HepG2 (cell line): ENCODE measurements around the gene MYO3B. TPM values are rescaled to one million over a fixed set of nuclear protein-coding genes. Genes with fewer than 3 reads are reported as not detected.

Experiments used
- ARNT2 ChIP-seq: sonication (generic); formaldehyde crosslinking; IDR thresholded peaks from 2 replicates; pipeline ENCODE4 v1.8.0; 2022; ENCODE audit warnings: mild to moderate bottlenecking, low read depth, missing genetic modification reagents, moderate library complexity
- CCDC6 ChIP-seq: sonication (generic); formaldehyde crosslinking; IDR thresholded peaks from 2 replicates; pipeline ENCODE4 v1.8.1; 2022; ENCODE audit warnings: mild to moderate bottlenecking, missing genetic modification reagents, moderate library complexity
- CHD2 ChIP-seq: IDR thresholded peaks from 2 replicates; pipeline ENCODE4 v1.6.1; 2011; ENCODE audit warnings: low read depth, low read length, improper control_type of control experiment
- FOSL2 ChIP-seq: sonication (generic); formaldehyde crosslinking; IDR thresholded peaks from 2 replicates; pipeline ENCODE4 v1.4.0; 2020; ENCODE audit warnings: missing genetic modification reagents
- GATAD2A ChIP-seq: IDR thresholded peaks from 2 replicates; pipeline ENCODE4 v1.6.1; 2016
- PHB2 ChIP-seq: fragments of 450-650 bp; IDR thresholded peaks from 2 replicates; pipeline ENCODE4 v1.6.1; 2018; ENCODE audit not compliant: partially characterized antibody
- PHF21A ChIP-seq: sonication (generic); formaldehyde crosslinking; IDR thresholded peaks from 2 replicates; pipeline ENCODE4 v1.5.0; 2020; ENCODE audit warnings: mild to moderate bottlenecking, missing genetic modification reagents
- SATB2 ChIP-seq: sonication (generic); formaldehyde crosslinking; IDR thresholded peaks from 2 replicates; pipeline ENCODE4 v1.5.0; 2020; ENCODE audit warnings: missing genetic modification reagents
- SMAD9 ChIP-seq: sonication (generic); formaldehyde crosslinking; IDR thresholded peaks from 2 replicates; pipeline ENCODE4 v1.5.1; 2020; ENCODE audit warnings: mild to moderate bottlenecking, missing genetic modification reagents
- TMF1 ChIP-seq: sonication (generic); formaldehyde crosslinking; IDR thresholded peaks from 2 replicates; pipeline ENCODE4 v1.8.1; 2022; ENCODE audit warnings: low read depth, missing genetic modification reagents
- ZFY ChIP-seq: sonication (generic); formaldehyde crosslinking; IDR thresholded peaks from 2 replicates; pipeline ENCODE4 v1.4.0; 2020; ENCODE audit warnings: missing genetic modification reagents
- ZNF350 ChIP-seq: sonication (generic); formaldehyde crosslinking; IDR thresholded peaks from 2 replicates; pipeline ENCODE4 v1.4.0; 2020; ENCODE audit warnings: mild to moderate bottlenecking, low read depth, missing genetic modification reagents, borderline replicate concordance
- ZNF550 ChIP-seq: sonication (generic); formaldehyde crosslinking; IDR thresholded peaks from 2 replicates; pipeline ENCODE4 v1.4.0; 2020; ENCODE audit warnings: mild to moderate bottlenecking, missing genetic modification reagents, borderline replicate concordance
- ZNF567 ChIP-seq: sonication (generic); formaldehyde crosslinking; IDR thresholded peaks from 2 replicates; pipeline ENCODE4 v1.8.1; 2023; ENCODE audit warnings: mild to moderate bottlenecking, missing genetic modification reagents, borderline replicate concordance
- ZNF841 ChIP-seq: sonication (generic); formaldehyde crosslinking; IDR thresholded peaks from 2 replicates; pipeline ENCODE4 v1.8.1; 2023; ENCODE audit warnings: missing genetic modification reagents, borderline replicate concordance
- polyA plus RNA-seq, 8 experiments: library from polyadenylated mRNA; depleted of rRNA in 3 of 8; stranded (reverse) in 7 of 8; unstranded in 1 of 8; fragments of >200 nt; fragmentation: Illumina TruSeq in 4 of 8; extraction: Trizol in 4 of 8; gene quantifications; 2 replicates each; pipeline versions ENCODE4 v1.2.1 to v1.2.3, GENCODE V29; 2011 to 2016; ENCODE audit warnings: low read depth in 4 of 8, missing spikeins in 1 of 8, mixed read lengths in 1 of 8; ENCODE audit not compliant: insufficient read depth in 1 of 8
- total RNA-seq, 5 experiments: library from RNA; depleted of rRNA; stranded (reverse); fragments of >200 nt; fragmentation: Illumina TruSeq; extraction: Trizol; gene quantifications; 2 replicates each; pipeline ENCODE4 v1.2.3, GENCODE V29; 2016; ENCODE audit warnings: low read depth in 1 of 5
- TF ChIP-seq, protein P1 (sequence below): sonication (generic); formaldehyde crosslinking; conservative IDR thresholded peaks from 2 replicates; pipeline ENCODE4 v1.4.0; 2020; ENCODE audit warnings: mild to moderate bottlenecking, missing genetic modification reagents, moderate library complexity
- TF ChIP-seq, protein P2 (sequence below): IDR thresholded peaks from 2 replicates; pipeline ENCODE4 v1.6.1; 2016; ENCODE audit warnings: missing biosample characterization, missing genetic modification reagents, low read depth
- TF ChIP-seq, protein P3 (sequence below): sonication (generic); formaldehyde crosslinking; IDR thresholded peaks from 2 replicates; pipeline ENCODE4 v1.5.1; 2020; ENCODE audit warnings: missing genetic modification reagents, mild to moderate bottlenecking, borderline replicate concordance
- TF ChIP-seq, protein P4 (sequence below): sonication (generic); formaldehyde crosslinking; IDR thresholded peaks from 2 replicates; pipeline ENCODE4 v1.9.0; 2021; ENCODE audit warnings: missing genetic modification reagents, mild to moderate bottlenecking, borderline replicate concordance
- TF ChIP-seq, protein P5 (sequence below): sonication (generic); formaldehyde crosslinking; IDR thresholded peaks from 2 replicates; pipeline ENCODE4 v1.5.0; 2020; ENCODE audit warnings: mild to moderate bottlenecking, missing genetic modification reagents

Gene MYO3B
- total and polyA plus RNA-seq, 2 of the 13 experiments (the other 11 are each of a cell fraction or from before 2014, with no cell fraction given), result 0.01 TPM; not detected in 1

DNA sequence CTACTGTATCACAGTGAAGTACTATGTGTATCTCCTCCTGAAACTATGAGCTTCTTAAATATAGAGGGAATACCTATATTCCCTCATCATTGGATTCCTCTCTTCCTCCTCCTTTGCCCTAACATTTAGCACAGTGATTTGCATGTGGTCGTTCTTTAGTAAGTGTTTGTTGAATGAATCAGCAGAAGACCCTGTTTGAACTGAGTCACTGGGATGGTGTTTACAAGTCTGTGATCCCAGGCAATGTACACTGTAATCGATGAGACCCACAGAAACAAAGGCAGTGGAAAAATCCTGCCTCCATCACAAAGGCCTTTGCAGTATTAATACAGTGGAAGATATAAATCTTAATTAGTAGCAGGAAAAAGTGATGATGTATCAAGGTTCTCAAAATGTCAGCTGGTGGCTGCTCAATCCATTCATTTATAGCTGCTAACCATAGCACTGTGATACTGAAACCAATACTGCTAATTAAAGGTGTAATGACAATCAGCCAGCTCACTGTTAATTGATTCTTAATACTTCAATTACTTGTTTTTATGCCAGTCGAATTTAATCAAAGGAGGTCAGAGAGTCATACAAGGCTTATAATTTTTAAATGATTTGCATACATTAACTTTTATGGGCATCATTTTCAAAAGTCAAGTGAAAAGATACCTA lies 20.8 kb upstream of the MYO3B start (continued):
- TF ChIP-seq, protein P1, sequence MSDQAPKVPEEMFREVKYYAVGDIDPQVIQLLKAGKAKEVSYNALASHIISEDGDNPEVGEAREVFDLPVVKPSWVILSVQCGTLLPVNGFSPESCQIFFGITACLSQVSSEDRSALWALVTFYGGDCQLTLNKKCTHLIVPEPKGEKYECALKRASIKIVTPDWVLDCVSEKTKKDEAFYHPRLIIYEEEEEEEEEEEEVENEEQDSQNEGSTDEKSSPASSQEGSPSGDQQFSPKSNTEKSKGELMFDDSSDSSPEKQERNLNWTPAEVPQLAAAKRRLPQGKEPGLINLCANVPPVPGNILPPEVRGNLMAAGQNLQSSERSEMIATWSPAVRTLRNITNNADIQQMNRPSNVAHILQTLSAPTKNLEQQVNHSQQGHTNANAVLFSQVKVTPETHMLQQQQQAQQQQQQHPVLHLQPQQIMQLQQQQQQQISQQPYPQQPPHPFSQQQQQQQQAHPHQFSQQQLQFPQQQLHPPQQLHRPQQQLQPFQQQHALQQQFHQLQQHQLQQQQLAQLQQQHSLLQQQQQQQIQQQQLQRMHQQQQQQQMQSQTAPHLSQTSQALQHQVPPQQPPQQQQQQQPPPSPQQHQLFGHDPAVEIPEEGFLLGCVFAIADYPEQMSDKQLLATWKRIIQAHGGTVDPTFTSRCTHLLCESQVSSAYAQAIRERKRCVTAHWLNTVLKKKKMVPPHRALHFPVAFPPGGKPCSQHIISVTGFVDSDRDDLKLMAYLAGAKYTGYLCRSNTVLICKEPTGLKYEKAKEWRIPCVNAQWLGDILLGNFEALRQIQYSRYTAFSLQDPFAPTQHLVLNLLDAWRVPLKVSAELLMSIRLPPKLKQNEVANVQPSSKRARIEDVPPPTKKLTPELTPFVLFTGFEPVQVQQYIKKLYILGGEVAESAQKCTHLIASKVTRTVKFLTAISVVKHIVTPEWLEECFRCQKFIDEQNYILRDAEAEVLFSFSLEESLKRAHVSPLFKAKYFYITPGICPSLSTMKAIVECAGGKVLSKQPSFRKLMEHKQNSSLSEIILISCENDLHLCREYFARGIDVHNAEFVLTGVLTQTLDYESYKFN (CRISPR knock-in tag), result peak; percentile 78
- no peak for TF ChIP-seq SMAD9 (CRISPR knock-in tag)
- TF ChIP-seq, protein P2, sequence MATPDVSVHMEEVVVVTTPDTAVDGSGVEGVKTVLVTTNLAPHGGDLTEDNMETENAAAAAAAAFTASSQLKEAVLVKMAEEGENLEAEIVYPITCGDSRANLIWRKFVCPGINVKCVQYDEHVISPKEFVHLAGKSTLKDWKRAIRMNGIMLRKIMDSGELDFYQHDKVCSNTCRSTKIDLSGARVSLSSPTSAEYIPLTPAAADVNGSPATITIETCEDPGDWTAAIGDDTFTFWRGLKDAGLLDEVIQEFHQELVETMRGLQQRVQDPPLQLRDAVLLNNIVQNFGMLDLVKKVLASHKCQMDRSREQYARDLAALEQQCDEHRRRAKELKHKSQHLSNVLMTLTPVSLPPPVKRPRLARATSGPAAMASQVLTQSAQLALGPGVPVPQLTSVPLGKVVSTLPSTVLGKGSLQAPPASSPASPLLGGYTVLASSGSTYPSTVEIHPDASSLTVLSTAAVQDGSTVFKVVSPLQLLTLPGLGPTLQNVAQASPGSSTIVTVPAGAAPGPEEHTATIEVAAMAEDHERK (CRISPR knock-in tag), result no peak
- TF ChIP-seq, protein P3, sequence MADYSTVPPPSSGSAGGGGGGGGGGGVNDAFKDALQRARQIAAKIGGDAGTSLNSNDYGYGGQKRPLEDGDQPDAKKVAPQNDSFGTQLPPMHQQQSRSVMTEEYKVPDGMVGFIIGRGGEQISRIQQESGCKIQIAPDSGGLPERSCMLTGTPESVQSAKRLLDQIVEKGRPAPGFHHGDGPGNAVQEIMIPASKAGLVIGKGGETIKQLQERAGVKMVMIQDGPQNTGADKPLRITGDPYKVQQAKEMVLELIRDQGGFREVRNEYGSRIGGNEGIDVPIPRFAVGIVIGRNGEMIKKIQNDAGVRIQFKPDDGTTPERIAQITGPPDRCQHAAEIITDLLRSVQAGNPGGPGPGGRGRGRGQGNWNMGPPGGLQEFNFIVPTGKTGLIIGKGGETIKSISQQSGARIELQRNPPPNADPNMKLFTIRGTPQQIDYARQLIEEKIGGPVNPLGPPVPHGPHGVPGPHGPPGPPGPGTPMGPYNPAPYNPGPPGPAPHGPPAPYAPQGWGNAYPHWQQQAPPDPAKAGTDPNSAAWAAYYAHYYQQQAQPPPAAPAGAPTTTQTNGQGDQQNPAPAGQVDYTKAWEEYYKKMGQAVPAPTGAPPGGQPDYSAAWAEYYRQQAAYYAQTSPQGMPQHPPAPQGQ (CRISPR knock-in tag), result no peak
- no peak for TF ChIP-seq CHD2
- no peak for TF ChIP-seq ZFY (CRISPR knock-in tag)
- TF ChIP-seq, protein P4, sequence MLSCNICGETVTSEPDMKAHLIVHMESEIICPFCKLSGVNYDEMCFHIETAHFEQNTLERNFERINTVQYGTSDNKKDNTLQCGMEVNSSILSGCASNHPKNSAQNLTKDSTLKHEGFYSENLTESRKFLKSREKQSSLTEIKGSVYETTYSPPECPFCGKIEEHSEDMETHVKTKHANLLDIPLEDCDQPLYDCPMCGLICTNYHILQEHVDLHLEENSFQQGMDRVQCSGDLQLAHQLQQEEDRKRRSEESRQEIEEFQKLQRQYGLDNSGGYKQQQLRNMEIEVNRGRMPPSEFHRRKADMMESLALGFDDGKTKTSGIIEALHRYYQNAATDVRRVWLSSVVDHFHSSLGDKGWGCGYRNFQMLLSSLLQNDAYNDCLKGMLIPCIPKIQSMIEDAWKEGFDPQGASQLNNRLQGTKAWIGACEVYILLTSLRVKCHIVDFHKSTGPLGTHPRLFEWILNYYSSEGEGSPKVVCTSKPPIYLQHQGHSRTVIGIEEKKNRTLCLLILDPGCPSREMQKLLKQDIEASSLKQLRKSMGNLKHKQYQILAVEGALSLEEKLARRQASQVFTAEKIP, result no peak
- TF ChIP-seq PHB2, result no peak
- TF ChIP-seq ZNF841 (CRISPR knock-in tag), result no peak
- TF ChIP-seq CCDC6 (CRISPR knock-in tag), result no peak
- TF ChIP-seq ZNF350 (CRISPR knock-in tag), result no peak
- no peak for TF ChIP-seq ZNF550 (CRISPR knock-in tag)
- TF ChIP-seq TMF1 (CRISPR knock-in tag), result no peak
- TF ChIP-seq GATAD2A, result peak; percentile 96
- no peak for TF ChIP-seq PHF21A (CRISPR knock-in tag)
- TF ChIP-seq FOSL2 (CRISPR knock-in tag), result peak; percentile 100
- TF ChIP-seq ZNF567 (CRISPR knock-in tag), result no peak
- no peak for TF ChIP-seq ARNT2
- TF ChIP-seq SATB2 (CRISPR knock-in tag), result no peak
- TF ChIP-seq, protein P5, sequence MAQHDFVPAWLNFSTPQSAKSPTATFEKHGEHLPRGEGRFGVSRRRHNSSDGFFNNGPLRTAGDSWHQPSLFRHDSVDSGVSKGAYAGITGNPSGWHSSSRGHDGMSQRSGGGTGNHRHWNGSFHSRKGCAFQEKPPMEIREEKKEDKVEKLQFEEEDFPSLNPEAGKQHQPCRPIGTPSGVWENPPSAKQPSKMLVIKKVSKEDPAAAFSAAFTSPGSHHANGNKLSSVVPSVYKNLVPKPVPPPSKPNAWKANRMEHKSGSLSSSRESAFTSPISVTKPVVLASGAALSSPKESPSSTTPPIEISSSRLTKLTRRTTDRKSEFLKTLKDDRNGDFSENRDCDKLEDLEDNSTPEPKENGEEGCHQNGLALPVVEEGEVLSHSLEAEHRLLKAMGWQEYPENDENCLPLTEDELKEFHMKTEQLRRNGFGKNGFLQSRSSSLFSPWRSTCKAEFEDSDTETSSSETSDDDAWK (CRISPR knock-in tag), result no peak
